Right atrium auricular region (tissue), 2 donors: ENCODE results near the gene KRT33A. TPM values are rescaled to one million over a fixed set of nuclear protein-coding genes. Genes with fewer than 3 reads are reported as not detected.

Experiments
- DNase-seq: peaks from one replicate; pipeline ENCODE4 v3.0.0-alpha.2; 2019; ENCODE audit warnings: low spot score
- H3K27ac ChIP-seq, 2 donors: fragments of 200-600 bp; sonication (generic); 1 replicate in 1 of 2; 2 replicates in 1 of 2; pipeline ENCODE4 v1.5.1; 2016 to 2019
- H3K27me3 ChIP-seq, 2 donors: fragments of 200-600 bp; sonication (generic); one replicate each; pipeline versions ENCODE4 v1.5.1 to v1.6.0; 2017 to 2019
- H3K36me3 ChIP-seq: fragments of 200-600 bp; sonication (generic); one replicate; pipeline ENCODE4 v1.5.1; 2016
- H3K4me1 ChIP-seq, 2 donors: fragments of 200-600 bp; sonication (generic); one replicate each; pipeline versions ENCODE4 v1.5.1 to v1.6.0; 2017 to 2019
- H3K4me3 ChIP-seq, 2 donors: fragments of 200-600 bp; sonication (generic); 1 replicate in 1 of 2; 2 replicates in 1 of 2; pipeline ENCODE4 v1.5.1; 2017 to 2019; ENCODE audit warnings: mild to moderate bottlenecking in 1 of 2, moderate library complexity in 1 of 2
- H3K9me3 ChIP-seq, 2 donors: fragments of 200-600 bp; sonication (generic); one replicate each; pipeline ENCODE4 v1.5.1; 2019
- total RNA-seq, 2 donors: library from RNA; depleted of rRNA; stranded (reverse); fragments of >200 nt; gene quantifications; one replicate each; pipeline ENCODE4 v1.1.0, GENCODE V29; 2016
- TF ChIP-seq, protein P1 (sequence below), 2 donors: fragments of 200-600 bp; sonication (generic); IDR thresholded peaks; one replicate each; pipeline ENCODE4 v1.5.1; 2019; ENCODE audit warnings: antibody characterized with exemption in 2 of 2

KRT33A gene
- total RNA-seq, 2 donors from 2014 or later, result not detected

DNA sequence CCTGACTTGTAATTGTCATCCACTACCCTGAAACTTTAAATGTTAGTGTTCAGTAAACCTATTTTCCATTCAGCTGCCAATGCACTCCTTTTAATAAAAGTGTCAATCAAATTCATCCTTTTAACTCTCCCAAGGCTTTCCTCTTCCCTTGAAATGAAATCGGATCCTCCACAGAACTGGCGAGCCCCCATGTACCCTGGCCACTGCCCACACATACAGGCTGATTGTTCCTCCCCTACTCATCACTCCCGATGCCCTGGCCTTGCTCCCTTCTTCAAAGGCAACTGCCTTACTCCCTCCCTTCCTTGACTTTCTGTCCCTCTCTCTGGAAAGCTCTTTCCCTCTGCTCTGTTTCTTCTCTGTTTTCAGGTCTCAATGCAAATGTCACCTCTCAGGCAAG lies 7.6 kb downstream of the KRT33A start:
- Histone ChIP-seq H3K4me1 (no peaks in the 10 kb centered on the region), H3K27ac (no peak overlapping the region), H3K4me3 (no peak overlapping the region), H3K9me3 (no peaks in the 10 kb centered on the region), H3K36me3 (no peaks in the 10 kb centered on the region), H3K27me3 (no peaks in the 10 kb centered on the region)
- DNase-seq, result no peak
- TF ChIP-seq, protein P1, sequence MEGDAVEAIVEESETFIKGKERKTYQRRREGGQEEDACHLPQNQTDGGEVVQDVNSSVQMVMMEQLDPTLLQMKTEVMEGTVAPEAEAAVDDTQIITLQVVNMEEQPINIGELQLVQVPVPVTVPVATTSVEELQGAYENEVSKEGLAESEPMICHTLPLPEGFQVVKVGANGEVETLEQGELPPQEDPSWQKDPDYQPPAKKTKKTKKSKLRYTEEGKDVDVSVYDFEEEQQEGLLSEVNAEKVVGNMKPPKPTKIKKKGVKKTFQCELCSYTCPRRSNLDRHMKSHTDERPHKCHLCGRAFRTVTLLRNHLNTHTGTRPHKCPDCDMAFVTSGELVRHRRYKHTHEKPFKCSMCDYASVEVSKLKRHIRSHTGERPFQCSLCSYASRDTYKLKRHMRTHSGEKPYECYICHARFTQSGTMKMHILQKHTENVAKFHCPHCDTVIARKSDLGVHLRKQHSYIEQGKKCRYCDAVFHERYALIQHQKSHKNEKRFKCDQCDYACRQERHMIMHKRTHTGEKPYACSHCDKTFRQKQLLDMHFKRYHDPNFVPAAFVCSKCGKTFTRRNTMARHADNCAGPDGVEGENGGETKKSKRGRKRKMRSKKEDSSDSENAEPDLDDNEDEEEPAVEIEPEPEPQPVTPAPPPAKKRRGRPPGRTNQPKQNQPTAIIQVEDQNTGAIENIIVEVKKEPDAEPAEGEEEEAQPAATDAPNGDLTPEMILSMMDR (IDR thresholded peaks at IDR 0.05), result no peak

DNA sequence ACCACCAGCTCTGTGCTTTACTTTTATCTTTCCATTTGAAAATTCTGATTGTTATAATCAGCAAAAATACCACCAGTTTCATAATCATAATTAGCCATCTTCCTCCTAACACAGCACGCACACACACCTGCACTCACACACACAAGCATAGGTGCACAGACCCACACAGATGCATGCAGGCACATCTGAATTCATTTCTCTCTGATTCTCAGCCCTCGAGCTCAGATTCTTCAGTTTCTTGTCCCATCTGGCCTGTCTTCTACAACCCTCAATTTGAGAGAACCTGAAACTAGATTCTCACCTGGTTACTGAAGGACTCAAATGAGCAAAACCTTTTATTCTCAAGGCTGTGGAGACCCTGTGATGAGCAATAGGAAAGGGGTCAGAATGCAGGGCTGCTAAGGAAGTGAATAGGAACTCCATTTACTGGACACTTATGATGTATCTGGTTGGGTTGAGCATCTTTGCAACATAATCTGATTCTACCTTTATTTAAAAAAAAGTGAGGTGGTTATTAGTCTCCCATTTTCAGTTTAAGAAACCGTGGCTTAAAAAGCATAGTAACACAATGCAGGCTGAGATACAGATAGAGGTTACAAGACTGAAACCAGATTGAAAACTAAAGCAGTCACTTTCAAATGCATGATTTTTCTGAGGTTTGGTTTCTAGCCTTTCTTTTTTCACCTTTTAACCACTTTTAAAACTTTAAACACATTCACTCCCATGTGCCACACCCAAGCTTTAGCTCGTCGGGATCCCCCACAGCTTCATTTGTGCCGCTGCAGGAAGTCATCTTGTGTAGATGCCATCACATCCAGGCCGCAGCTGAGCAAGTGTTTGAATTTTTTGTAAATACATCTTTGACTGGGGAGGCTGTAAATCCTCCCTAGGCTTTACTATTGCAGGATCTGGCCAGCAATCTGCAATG lies 9.4 kb downstream of the KRT33A start:
- Histone ChIP-seq H3K4me1 (no peaks in the 10 kb centered on the region), H3K4me3 (no peak overlapping the region), H3K27me3 (no peaks in the 10 kb centered on the region), H3K27ac (no peak overlapping the region), H3K36me3 (no peaks in the 10 kb centered on the region), H3K9me3 (no peaks in the 10 kb centered on the region)
- no peak for DNase-seq
- TF ChIP-seq, protein P1 (IDR thresholded peaks at IDR 0.05), result no peak

DNA sequence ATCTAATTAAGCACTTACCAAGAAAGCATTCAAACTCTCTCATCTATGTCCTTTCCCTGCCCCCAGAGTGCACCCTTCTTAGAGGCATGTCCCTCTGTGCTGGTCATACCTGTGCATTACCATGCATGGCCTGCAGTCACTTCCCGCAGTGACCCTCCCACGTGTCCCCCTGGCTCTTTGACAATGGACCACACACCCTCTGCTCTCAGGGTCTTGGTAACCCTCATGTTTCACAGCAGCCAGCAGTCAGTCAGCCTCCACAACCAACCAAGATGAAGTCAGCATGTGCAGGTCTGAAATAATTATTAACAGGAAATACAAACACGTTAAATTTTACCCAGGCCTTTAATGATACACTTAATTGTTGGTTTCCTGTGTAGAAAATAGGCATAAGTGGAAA lies 10.1 kb downstream of the KRT33A start:
- Histone ChIP-seq H3K9me3 (no peaks in the 10 kb centered on the region), H3K4me3 (no peak overlapping the region), H3K4me1 (no peaks in the 10 kb centered on the region), H3K36me3 (no peaks in the 10 kb centered on the region), H3K27me3 (no peaks in the 10 kb centered on the region), H3K27ac (no peak overlapping the region)
- DNase-seq, result no peak
- TF ChIP-seq, protein P1 (IDR thresholded peaks at IDR 0.05), result no peak

DNA sequence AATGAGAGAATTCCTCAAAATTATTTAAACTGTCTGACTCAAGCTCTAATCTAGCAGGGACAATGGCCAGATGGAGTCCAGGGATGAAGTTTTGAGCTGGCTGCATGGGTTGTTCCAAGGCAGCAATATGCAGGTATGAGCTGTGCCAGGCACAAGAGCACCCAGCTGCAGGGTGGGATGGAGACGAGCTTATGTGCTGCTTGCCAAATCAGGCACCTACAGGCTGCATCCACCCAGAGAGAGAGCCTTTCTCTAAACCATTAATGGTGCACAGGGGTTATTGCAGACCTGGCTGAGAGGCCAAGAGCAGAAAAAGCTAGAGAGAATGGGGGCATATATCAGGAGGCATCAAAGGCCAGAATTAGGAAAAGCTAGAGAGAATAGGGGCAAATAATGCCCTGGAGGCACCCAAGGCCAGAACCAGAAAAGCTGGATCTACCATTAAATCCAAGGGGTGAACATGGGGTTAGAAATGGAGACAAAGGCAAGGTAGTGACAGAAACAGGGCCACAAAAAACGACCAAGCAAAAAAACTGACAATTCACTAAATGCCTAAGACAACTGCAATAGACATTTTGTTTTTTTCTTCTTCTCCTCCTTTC lies 11.0 kb downstream of the KRT33A start:
- Histone ChIP-seq H3K27ac (no peak overlapping the region), H3K27me3 (no peaks in the 10 kb centered on the region), H3K9me3 (no peaks in the 10 kb centered on the region), H3K36me3 (no peaks in the 10 kb centered on the region), H3K4me3 (no peak overlapping the region), H3K4me1 (no peaks in the 10 kb centered on the region)
- no peak for DNase-seq
- TF ChIP-seq, protein P1 (IDR thresholded peaks at IDR 0.05), result no peak

DNA sequence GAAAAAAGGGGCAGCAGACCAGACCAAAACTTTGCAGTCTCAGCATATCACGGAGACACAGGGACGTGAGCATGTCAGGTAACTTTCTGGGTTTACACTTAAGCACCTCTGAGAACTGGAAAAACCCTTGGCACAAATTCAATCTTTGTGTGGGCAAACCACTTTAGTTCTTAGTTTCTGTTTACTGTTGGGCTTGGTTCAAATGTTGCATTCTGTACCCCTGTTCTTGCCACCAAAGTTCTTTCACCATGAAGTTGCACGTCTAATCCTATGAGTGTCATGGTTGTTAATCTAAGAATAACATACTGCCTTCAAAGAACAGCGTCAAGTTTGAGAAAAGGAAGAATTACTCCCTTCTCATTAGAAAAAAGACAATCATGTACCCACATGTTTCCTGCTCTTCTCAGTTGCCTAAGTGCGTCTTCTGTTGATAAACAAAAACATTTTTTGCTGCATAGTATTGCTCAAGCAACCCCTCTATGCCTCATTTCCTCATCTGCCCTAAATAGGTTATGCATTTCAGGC lies 11.6 kb downstream of the KRT33A start:
- no peak for DNase-seq
- TF ChIP-seq, protein P1 (IDR thresholded peaks at IDR 0.05), result no peak
- Histone ChIP-seq H3K4me3 (no peak overlapping the region), H3K9me3 (no peaks in the 10 kb centered on the region), H3K36me3 (no peaks in the 10 kb centered on the region), H3K27me3 (no peaks in the 10 kb centered on the region), H3K27ac (no peak overlapping the region), H3K4me1 (no peaks in the 10 kb centered on the region)
